ENCODE results near the gene P2RY6.

P2RY6 gene

DNA sequence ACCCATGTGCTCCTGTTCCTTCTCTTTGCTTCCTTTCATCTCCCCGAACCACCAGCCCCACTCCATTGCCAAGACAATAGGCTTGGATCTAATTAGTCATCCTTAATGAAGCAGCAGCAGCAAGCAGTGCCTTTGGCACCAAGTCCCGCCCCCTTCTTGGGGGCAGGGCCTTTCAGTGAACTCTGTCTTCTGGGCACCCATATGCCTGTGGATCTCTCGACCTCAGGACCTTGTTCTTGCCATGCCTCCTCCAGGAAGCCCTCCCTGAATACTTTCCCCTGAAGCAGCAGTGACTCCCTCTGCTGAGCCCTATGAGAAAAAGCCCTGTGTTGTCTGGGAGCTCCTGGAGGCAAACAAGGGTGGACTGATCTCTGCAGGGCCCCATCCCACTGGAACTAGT lies 68.0 kb downstream of the P2RY6 start:
- no peak for DNase-seq

DNA sequence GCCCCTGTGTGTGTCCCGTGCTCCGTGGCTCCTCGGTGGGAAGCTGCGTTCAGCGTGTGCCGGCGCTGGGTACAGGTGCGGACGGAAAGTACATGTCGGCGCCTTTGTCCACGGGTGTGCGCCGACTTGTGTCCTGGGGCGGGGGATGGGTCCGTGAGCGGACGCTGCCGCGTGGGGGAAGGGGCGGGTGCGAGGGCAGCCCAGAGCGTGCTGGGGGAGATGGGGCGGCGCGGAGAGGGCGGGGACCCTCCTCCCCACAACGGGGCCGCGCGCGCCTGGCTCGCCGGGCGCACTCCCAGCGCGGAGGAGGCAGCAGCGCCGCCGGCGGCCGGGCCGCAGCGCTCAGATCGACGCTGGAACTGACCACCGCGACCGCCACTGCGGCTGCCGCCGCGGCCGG lies 70.5 kb downstream of the P2RY6 start:
- DNase-seq, result no peak

GRCh38 chr11:73343076-73343873 lies 71.1 kb downstream of the P2RY6 start:
- no peak for DNase-seq

GRCh38 chr11:73344191-73344607 lies 72.1 kb downstream of the P2RY6 start:
- DNase-seq, result no peak

- no peak for DNase-seq
Measured at GRCh38 chr11:73345481-73346160, 73.5 kb downstream of the P2RY6 start.

GRCh38 chr11:73346186-73346935 lies 74.2 kb downstream of the P2RY6 start:
- DNase-seq, result no peak

- DNase-seq, result no peak
Measured at GRCh38 chr11:73347067-73347466, 74.9 kb downstream of the P2RY6 start.
